Calu3 (cell line): ENCODE data around the gene SLC25A25. TPM values are rescaled to one million over a fixed set of nuclear protein-coding genes. Genes with fewer than 3 reads are reported as not detected.

Experiments
- BruUV-seq: library from RNA; stranded (reverse); fragments of 400-500 nt; replicated peaks from 2 replicates; lab custom pipeline; 2021; lab: Mats Ljungman, UMichigan
- CTCF ChIA-PET: fragments of 300-600 bp; sonication (Branson Sonifier 250); formaldehyde crosslinking; loops from one replicate; lab custom pipeline; 2022; ENCODE audit warnings: antibody characterized with exemption; lab: Charles Lee
- DNase-seq: peaks from one replicate; pipeline ENCODE4 v3.0.0; 2022
- H3K27ac Mint-ChIP-seq: one replicate; pipeline ENCODE4 v1.8.0; 2022; ENCODE audit warnings: mixed read lengths; ENCODE audit not compliant: unreplicated experiment
- H3K27me3 Mint-ChIP-seq: one replicate; pipeline ENCODE4 v1.8.0; 2022; ENCODE audit warnings: mixed read lengths; ENCODE audit not compliant: unreplicated experiment
- H3K36me3 Mint-ChIP-seq: one replicate; pipeline ENCODE4 v1.8.0; 2022; ENCODE audit warnings: mild to moderate bottlenecking, moderate library complexity, mixed read lengths; ENCODE audit not compliant: insufficient read depth, unreplicated experiment
- H3K4me1 Mint-ChIP-seq: one replicate; pipeline ENCODE4 v1.8.0; 2022; ENCODE audit warnings: mild to moderate bottlenecking, low read depth, mixed read lengths; ENCODE audit not compliant: unreplicated experiment
- H3K4me3 Mint-ChIP-seq: one replicate; pipeline ENCODE4 v1.8.0; 2022; ENCODE audit warnings: mild to moderate bottlenecking, low read depth, moderate library complexity, mixed read lengths; ENCODE audit not compliant: unreplicated experiment
- H3K9me3 Mint-ChIP-seq: one replicate; pipeline ENCODE4 v1.8.0; 2022; ENCODE audit warnings: low read depth, mixed read lengths; ENCODE audit not compliant: unreplicated experiment
- intact Hi-C: fragments of 100-400 bp; cut with micrococcal nuclease; formaldehyde crosslinking; loops from one replicate; pipeline ENCODE4 v1.10.0; 2022; ENCODE audit not compliant: unreplicated experiment
- total RNA-seq: library from RNA; stranded (reverse); gene quantifications from 2 replicates; pipeline ENCODE4 v1.2.3, GENCODE V29; 2022
- TF ChIP-seq, protein P1 (sequence below): fragments of 200-600 bp; IDR thresholded peaks from one replicate; pipeline ENCODE4 v1.8.0; 2022; ENCODE audit warnings: antibody characterized with exemption; ENCODE audit not compliant: unreplicated experiment

SLC25A25 gene
- total RNA-seq, 1 experiment from 2014 or later = 19.5 TPM

- Mint-ChIP-seq H3K27ac (peak overlapping the region; percentile 81), H3K4me3 (peak overlapping the region; percentile 85), H3K27me3 (no peaks in the 10 kb centered on the region), H3K36me3 (peaks cover 65% of the 10 kb centered on the region), H3K4me1 (peaks cover 13% of the 10 kb centered on the region), H3K9me3 (no peaks in the 10 kb centered on the region)
- no peak for DNase-seq
- intact Hi-C loops = no loop called here
- TF ChIP-seq, protein P1, sequence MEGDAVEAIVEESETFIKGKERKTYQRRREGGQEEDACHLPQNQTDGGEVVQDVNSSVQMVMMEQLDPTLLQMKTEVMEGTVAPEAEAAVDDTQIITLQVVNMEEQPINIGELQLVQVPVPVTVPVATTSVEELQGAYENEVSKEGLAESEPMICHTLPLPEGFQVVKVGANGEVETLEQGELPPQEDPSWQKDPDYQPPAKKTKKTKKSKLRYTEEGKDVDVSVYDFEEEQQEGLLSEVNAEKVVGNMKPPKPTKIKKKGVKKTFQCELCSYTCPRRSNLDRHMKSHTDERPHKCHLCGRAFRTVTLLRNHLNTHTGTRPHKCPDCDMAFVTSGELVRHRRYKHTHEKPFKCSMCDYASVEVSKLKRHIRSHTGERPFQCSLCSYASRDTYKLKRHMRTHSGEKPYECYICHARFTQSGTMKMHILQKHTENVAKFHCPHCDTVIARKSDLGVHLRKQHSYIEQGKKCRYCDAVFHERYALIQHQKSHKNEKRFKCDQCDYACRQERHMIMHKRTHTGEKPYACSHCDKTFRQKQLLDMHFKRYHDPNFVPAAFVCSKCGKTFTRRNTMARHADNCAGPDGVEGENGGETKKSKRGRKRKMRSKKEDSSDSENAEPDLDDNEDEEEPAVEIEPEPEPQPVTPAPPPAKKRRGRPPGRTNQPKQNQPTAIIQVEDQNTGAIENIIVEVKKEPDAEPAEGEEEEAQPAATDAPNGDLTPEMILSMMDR = no peak
- CTCF ChIA-PET = interaction anchor here (0.7 to 1.0 kb wide), 2 partner anchors 49 to 648 kb away, joined by 3 to 4 read pairs; partner anchors contain the start of gene LRSAM1
- no TSS peak for BruUV-seq
These were observed 32.0 kb downstream of the SLC25A25 start for GRCh38 chr9:128099932-128100491.

GRCh38 chr9:128100581-128100980 is 32.5 kb downstream of the SLC25A25 start:
- CTCF ChIA-PET = interaction anchor here (1.0 kb wide), 1 partner anchor 50 kb away, joined by 3 read pairs; no protein-coding TSS in a partner anchor
- peak overlapping the region; percentile 85 for H3K4me3 Mint-ChIP-seq
- DNase-seq = no peak
- BruUV-seq = no TSS peak
- intact Hi-C loops = no loop called here
- TF ChIP-seq, protein P1 = no peak
- H3K27ac Mint-ChIP-seq = peak overlapping the region; percentile 81
- no peaks in the 10 kb centered on the region for H3K9me3 Mint-ChIP-seq
- H3K27me3 Mint-ChIP-seq = no peaks in the 10 kb centered on the region
- peaks cover 13% of the 10 kb centered on the region for H3K4me1 Mint-ChIP-seq
- H3K36me3 Mint-ChIP-seq = peaks cover 70% of the 10 kb centered on the region

DNA sequence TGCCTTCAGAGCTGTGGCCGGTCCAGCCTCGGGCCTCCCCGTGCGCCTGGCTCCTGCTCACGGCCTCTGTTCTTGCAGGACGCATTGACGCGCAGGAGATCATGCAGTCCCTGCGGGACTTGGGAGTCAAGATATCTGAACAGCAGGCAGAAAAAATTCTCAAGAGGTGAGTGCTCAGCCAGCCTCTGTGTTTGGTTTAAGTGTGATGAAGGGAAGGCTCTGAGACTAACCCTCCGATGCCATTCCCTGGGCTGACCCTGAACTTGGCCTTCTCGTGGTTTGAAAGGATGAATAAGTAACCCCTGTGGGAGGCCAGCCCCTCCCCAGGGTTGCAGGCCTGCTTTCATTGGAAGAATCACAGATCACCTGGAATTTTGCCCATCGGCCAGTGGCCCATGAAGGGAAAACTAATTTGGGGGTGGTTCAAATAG is 33.2 kb downstream of the SLC25A25 start:
- BruUV-seq = no TSS peak
- peak overlapping the region; percentile 85 for H3K4me3 Mint-ChIP-seq
- intact Hi-C loops = no loop called here
- TF ChIP-seq, protein P1 = no peak
- H3K9me3 Mint-ChIP-seq = no peaks in the 10 kb centered on the region
- peaks cover 13% of the 10 kb centered on the region for H3K4me1 Mint-ChIP-seq
- H3K27ac Mint-ChIP-seq = no peak overlapping the region
- CTCF ChIA-PET = interaction anchor here (1.0 kb wide), 1 partner anchor 50 kb away, joined by 3 read pairs; no protein-coding TSS in a partner anchor
- H3K27me3 Mint-ChIP-seq = no peaks in the 10 kb centered on the region
- no peak for DNase-seq
- H3K36me3 Mint-ChIP-seq = peaks cover 74% of the 10 kb centered on the region

- Mint-ChIP-seq H3K4me1 (peaks cover 13% of the 10 kb centered on the region), H3K4me3 (no peak overlapping the region), H3K9me3 (no peaks in the 10 kb centered on the region), H3K27ac (no peak overlapping the region), H3K36me3 (peaks cover 79% of the 10 kb centered on the region), H3K27me3 (no peaks in the 10 kb centered on the region)
- TF ChIP-seq, protein P1 = no peak
- CTCF ChIA-PET = interaction anchor here (0.6 kb wide), 1 partner anchor 53 kb away, joined by 3 read pairs; no protein-coding TSS in a partner anchor
- intact Hi-C loops = no loop called here
- no peak for DNase-seq
- BruUV-seq = no TSS peak
These were observed 33.7 kb downstream of the SLC25A25 start for GRCh38 chr9:128101690-128102089.
